IPS DF 4.7 (cell line): ENCODE measurements around the gene ZNF423.
"Not testable (repeated sequence)": the region's sequence is repeated elsewhere in the genome, so short reads cannot be mapped to it uniquely, and the experiment has no call there.

Experiments used
- DNase-seq: peaks from one replicate; pipeline ENCODE4 v3.0.0-alpha.2; 2013; ENCODE audit warnings: low spot score; ENCODE audit errors: extremely low read depth

The ZNF423 gene

GRCh38 chr16:49515861-49516260, 340.1 kb downstream of the ZNF423 start:
- DNase-seq, result no peak

- no peak for DNase-seq
Measured at GRCh38 chr16:49515016-49515565, 340.8 kb downstream of the ZNF423 start.

- DNase-seq, result no peak
Measured at GRCh38 chr16:49514073-49514980, 341.6 kb downstream of the ZNF423 start.

- DNase-seq, result no peak
Measured at GRCh38 chr16:49513040-49513439, 342.9 kb downstream of the ZNF423 start.

GRCh38 chr16:49510654-49511305, 345.1 kb downstream of the ZNF423 start:
- DNase-seq, result no peak

GRCh38 chr16:49510141-49510540, 345.8 kb downstream of the ZNF423 start:
- DNase-seq, result no peak

GRCh38 chr16:49506058-49507013, 349.6 kb downstream of the ZNF423 start:
- DNase-seq, result not testable (repeated sequence)

GRCh38 chr16:49505556-49505955, 350.4 kb downstream of the ZNF423 start:
- no peak for DNase-seq

GRCh38 chr16:49504626-49505025, 351.3 kb downstream of the ZNF423 start:
- no peak for DNase-seq

GRCh38 chr16:49504023-49504364, 351.9 kb downstream of the ZNF423 start:
- DNase-seq, result no peak

GRCh38 chr16:49503256-49504022, 352.5 kb downstream of the ZNF423 start:
- no peak for DNase-seq

- no peak for DNase-seq
Measured at GRCh38 chr16:49502136-49502881, 353.6 kb downstream of the ZNF423 start.

GRCh38 chr16:49499869-49500610, 355.9 kb downstream of the ZNF423 start:
- DNase-seq, result no peak

- no peak for DNase-seq
Measured at GRCh38 chr16:49499414-49499785, 356.5 kb downstream of the ZNF423 start.

- DNase-seq, result no peak
Measured at GRCh38 chr16:49498666-49499413, 357.1 kb downstream of the ZNF423 start.

GRCh38 chr16:49498264-49498663, 357.6 kb downstream of the ZNF423 start:
- DNase-seq, result no peak

GRCh38 chr16:49497466-49497865, 358.4 kb downstream of the ZNF423 start:
- DNase-seq, result no peak

- DNase-seq, result no peak
Measured at GRCh38 chr16:49496656-49497055, 359.3 kb downstream of the ZNF423 start.
